ENCODE measurements around the gene STX1B. TPM values are rescaled to one million over a fixed set of nuclear protein-coding genes. Genes with fewer than 3 reads are reported as not detected.
"Not testable (repeated sequence)": the region's sequence is repeated elsewhere in the genome, so short reads cannot be mapped to it uniquely, and the experiment has no call there.

STX1B gene
- total RNA-seq, 1 experiment from 2014 or later = 11.0 TPM

- H2AK5ac ChIP-seq (ENCODE audit: insufficient read length, low read length); H4K8ac ChIP-seq (replicated peaks; ENCODE audit: insufficient read length, low read depth, low read length); H3K18ac ChIP-seq (ENCODE audit: insufficient read length, low read depth, low read length); H3K79me1 ChIP-seq (ENCODE audit: insufficient read depth, low read depth, low read length, poor library complexity, severe bottlenecking); H3K27ac Mint-ChIP-seq; H3K14ac ChIP-seq (ENCODE audit: insufficient read depth, low read length); H2BK5ac ChIP-seq (ENCODE audit: insufficient read length, low read length); H4K20me1 ChIP-seq (ENCODE audit: control insufficient read depth, insufficient read depth, insufficient read length); H4K91ac ChIP-seq (ENCODE audit: insufficient read length, low read depth, low read length); H2AFZ ChIP-seq (ENCODE audit: low read length); H3K9ac ChIP-seq (ENCODE audit: extremely low read depth, insufficient read length, low read length); H3K27me3 ChIP-seq (ENCODE audit: insufficient read depth, low read length); DNase-seq; H3K79me2 ChIP-seq (ENCODE audit: insufficient read depth, low read length); H3K36me3 Mint-ChIP-seq (ENCODE audit: insufficient read depth in 1 of 3, low read depth in 3 of 3); H2BK20ac ChIP-seq (ENCODE audit: low read depth, low read length, poor library complexity, severe bottlenecking); H3K56ac ChIP-seq (ENCODE audit: insufficient read length, low read depth, low read length); H3K9me3 Mint-ChIP-seq; H3K9me3 ChIP-seq (ENCODE audit: control insufficient read depth, low read depth, low read length); H2BK12ac ChIP-seq (ENCODE audit: insufficient read length, low read depth, low read length); H4K5ac ChIP-seq (ENCODE audit: insufficient read length, low read depth, low read length); H3K23ac ChIP-seq (ENCODE audit: insufficient read length, low read depth, low read length); H2BK120ac ChIP-seq (ENCODE audit: low read depth, low read length, poor library complexity, severe bottlenecking); H3K4me2 ChIP-seq (ENCODE audit: insufficient read depth, insufficient read length, low read length); H3K23me2 ChIP-seq (ENCODE audit: insufficient read length, low read depth, low read length, poor library complexity, severe bottlenecking); H2BK15ac ChIP-seq (ENCODE audit: low read depth, low read length); H3K27ac ChIP-seq (ENCODE audit: insufficient read length, low read depth, low read length); H3K4ac ChIP-seq (ENCODE audit: low read depth, low read length); H3K4me1 ChIP-seq (ENCODE audit: insufficient read depth, low read length); H3T11ph ChIP-seq (ENCODE audit: low read length): not testable (repeated sequence)
- Mint-ChIP-seq H3K4me3 (peak overlapping the region; percentile 72 to 86; a peak in 4 of 5 replicates), H3K27me3 (ENCODE audit: low read depth) (peaks cover 38% of the 10 kb centered on the region), H3K4me1 (peaks cover 20 to 31% of the 10 kb centered on the region in 2 experiments)
- no CpG with 5 or more reads among the region's 7 CpGs for WGBS (ENCODE audit: extremely low coverage, insufficient read length, low lambda C conversion rate)
These were observed 1.4 kb upstream of the STX1B start for GRCh38 chr16:31011815-31012214.
